ENCODE results near the gene PSORS1C1. TPM values are rescaled to one million over a fixed set of nuclear protein-coding genes. Genes with fewer than 3 reads are reported as not detected.

PSORS1C1 gene
- total RNA-seq, 3 donors from 2014 or later: 2.4 to 11.1 (median 4.6) TPM

DNA sequence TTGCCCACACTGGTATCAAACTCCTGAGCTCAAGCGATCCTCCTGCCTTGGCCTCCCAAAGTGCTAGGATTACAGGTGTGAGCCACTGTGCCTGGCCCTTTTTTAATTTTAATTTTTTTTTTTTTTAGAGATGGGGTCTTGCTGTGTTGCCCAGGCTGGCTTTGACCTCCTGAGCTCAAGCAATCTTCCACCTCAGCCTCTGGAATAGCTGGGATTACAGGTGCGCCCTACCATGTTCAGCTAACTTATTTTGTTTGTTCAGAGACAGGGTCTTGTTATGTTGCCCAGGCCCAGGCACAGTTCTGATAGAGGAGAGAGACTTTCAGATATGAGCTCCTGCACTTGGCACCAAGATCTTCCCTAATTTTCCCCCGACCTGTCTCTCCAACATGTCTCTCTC is 16.2 kb downstream of the PSORS1C1 start:
- TF ChIP-seq CTCF (IDR thresholded peaks at IDR 0.05): no peak
- Histone ChIP-seq H3K9me3 (no peaks in the 10 kb centered on the region), H3K4me1 (ENCODE audit: low read depth) (peaks cover 6% of the 10 kb centered on the region), H3K36me3 (ENCODE audit: low read depth) (no peaks in the 10 kb centered on the region), H3K4me3 (no peak overlapping the region)
- DNase-seq: no peak
- ATAC-seq: no peak
- intact Hi-C loops (cut with DNase I, micrococcal nuclease): no loop called here

- H3K4me1 ChIP-seq (ENCODE audit: low read depth): peaks cover 4% of the 10 kb centered on the region
- TF ChIP-seq CTCF (IDR thresholded peaks at IDR 0.05): no peak
- DNase-seq (no peak), ATAC-seq (no peak)
- H3K9me3 ChIP-seq: no peaks in the 10 kb centered on the region
- H3K36me3 ChIP-seq (ENCODE audit: low read depth): no peaks in the 10 kb centered on the region
- intact Hi-C loops (cut with DNase I, micrococcal nuclease): no loop called here
- no peak overlapping the region for H3K4me3 ChIP-seq
Measured at GRCh38 chr6:31131595-31131994, 17.0 kb downstream of the PSORS1C1 start.

GRCh38 chr6:31132806-31133205 is 18.2 kb downstream of the PSORS1C1 start:
- no peaks in the 10 kb centered on the region for H3K36me3 ChIP-seq (ENCODE audit: low read depth)
- no peak for TF ChIP-seq CTCF (IDR thresholded peaks at IDR 0.05)
- no peak overlapping the region for H3K4me3 ChIP-seq
- peaks cover 3% of the 10 kb centered on the region for H3K4me1 ChIP-seq (ENCODE audit: low read depth)
- DNase-seq (no peak), ATAC-seq (no peak)
- H3K9me3 ChIP-seq: no peaks in the 10 kb centered on the region
- intact Hi-C loops (cut with DNase I, micrococcal nuclease): no loop called here

GRCh38 chr6:31135710-31136109 is 21.1 kb downstream of the PSORS1C1 start:
- DNase-seq (no peak), ATAC-seq (no peak)
- Histone ChIP-seq H3K36me3 (ENCODE audit: low read depth) (no peaks in the 10 kb centered on the region), H3K4me1 (ENCODE audit: low read depth) (peaks cover 7% of the 10 kb centered on the region), H3K4me3 (no peak overlapping the region), H3K9me3 (no peaks in the 10 kb centered on the region)
- TF ChIP-seq CTCF (IDR thresholded peaks at IDR 0.05): no peak
- intact Hi-C loops (cut with DNase I, micrococcal nuclease): loop anchor here (5.0 kb wide), 3 partner anchors 57 to 237 kb away; no protein-coding TSS in a partner anchor

DNA sequence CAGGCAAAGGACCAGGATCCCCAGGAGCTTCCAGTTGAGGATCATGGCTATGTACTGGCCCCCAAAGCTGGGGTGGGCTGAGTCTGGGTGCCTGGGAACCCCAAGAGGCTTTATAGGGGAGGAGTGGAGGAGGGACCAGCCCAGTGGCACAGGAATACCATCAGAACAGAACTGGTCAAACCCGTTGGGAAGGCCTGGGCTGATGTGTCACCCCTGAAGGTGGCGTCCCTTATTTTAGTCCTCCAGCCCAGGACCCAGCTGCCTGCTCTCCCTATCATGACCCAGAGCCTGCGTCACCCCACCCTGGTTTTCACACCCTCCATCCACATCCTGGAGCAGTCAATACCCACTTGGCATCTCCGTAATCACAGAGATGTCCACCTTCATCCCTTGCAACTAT is 24.4 kb downstream of the PSORS1C1 start, which contains the start of gene PSORS1C2:
Gene PSORS1C2 (minus strand): TSS at position 85 of the 400 bp plus-strand sequence. CDS start 40 bp downstream, at position 45.
- Histone ChIP-seq H3K36me3 (ENCODE audit: low read depth) (no peaks in the 10 kb centered on the region), H3K9me3 (no peaks in the 10 kb centered on the region), H3K4me1 (ENCODE audit: low read depth) (peaks cover 19% of the 10 kb centered on the region), H3K4me3 (no peak within 1 kb of the TSS)
- no peak for DNase-seq
- ATAC-seq: no peak
- intact Hi-C loops (cut with DNase I, micrococcal nuclease): loop anchor here (5.0 kb wide), 3 partner anchors 53 to 233 kb away; no protein-coding TSS in a partner anchor
- no peak for TF ChIP-seq CTCF (IDR thresholded peaks at IDR 0.05)

GRCh38 chr6:31139599-31139998 is 25.0 kb downstream of the PSORS1C1 start:
- TF ChIP-seq CTCF (IDR thresholded peaks at IDR 0.05): no peak
- Histone ChIP-seq H3K4me3 (no peak overlapping the region), H3K36me3 (ENCODE audit: low read depth) (no peaks in the 10 kb centered on the region), H3K4me1 (ENCODE audit: low read depth) (peaks cover 23% of the 10 kb centered on the region), H3K9me3 (no peaks in the 10 kb centered on the region)
- intact Hi-C loops (cut with DNase I, micrococcal nuclease): loop anchor here (5.0 kb wide), 3 partner anchors 53 to 233 kb away; no protein-coding TSS in a partner anchor
- ATAC-seq: no peak
- DNase-seq: no peak
